Measurements from ENCODE around the gene PCDH19. TPM values are rescaled to one million over a fixed set of nuclear protein-coding genes. Genes with fewer than 3 reads are reported as not detected.

The PCDH19 gene
- total RNA-seq, 1 donor from 2014 or later: 0.52 TPM

- DNase-seq (ENCODE audit: low read depth): no peak
- TF ChIP-seq, protein P1, sequence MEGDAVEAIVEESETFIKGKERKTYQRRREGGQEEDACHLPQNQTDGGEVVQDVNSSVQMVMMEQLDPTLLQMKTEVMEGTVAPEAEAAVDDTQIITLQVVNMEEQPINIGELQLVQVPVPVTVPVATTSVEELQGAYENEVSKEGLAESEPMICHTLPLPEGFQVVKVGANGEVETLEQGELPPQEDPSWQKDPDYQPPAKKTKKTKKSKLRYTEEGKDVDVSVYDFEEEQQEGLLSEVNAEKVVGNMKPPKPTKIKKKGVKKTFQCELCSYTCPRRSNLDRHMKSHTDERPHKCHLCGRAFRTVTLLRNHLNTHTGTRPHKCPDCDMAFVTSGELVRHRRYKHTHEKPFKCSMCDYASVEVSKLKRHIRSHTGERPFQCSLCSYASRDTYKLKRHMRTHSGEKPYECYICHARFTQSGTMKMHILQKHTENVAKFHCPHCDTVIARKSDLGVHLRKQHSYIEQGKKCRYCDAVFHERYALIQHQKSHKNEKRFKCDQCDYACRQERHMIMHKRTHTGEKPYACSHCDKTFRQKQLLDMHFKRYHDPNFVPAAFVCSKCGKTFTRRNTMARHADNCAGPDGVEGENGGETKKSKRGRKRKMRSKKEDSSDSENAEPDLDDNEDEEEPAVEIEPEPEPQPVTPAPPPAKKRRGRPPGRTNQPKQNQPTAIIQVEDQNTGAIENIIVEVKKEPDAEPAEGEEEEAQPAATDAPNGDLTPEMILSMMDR (conservative IDR thresholded peaks at IDR 0.05; ENCODE audit: low read depth, low read length): no peak
- H3K4me3 ChIP-seq (ENCODE audit: low read depth, low read length): no peak overlapping the region
These were observed 25.7 kb upstream of the PCDH19 start for GRCh38 chrX:100435726-100436125.

GRCh38 chrX:100424012-100424411 lies 13.9 kb upstream of the PCDH19 start:
- no peak overlapping the region for H3K4me3 ChIP-seq (ENCODE audit: low read depth, low read length)
- DNase-seq (ENCODE audit: low read depth): no peak
- TF ChIP-seq, protein P1 (conservative IDR thresholded peaks at IDR 0.05; ENCODE audit: low read depth, low read length): peak; percentile 50

GRCh38 chrX:100418556-100418955 lies 8.5 kb upstream of the PCDH19 start:
- TF ChIP-seq, protein P1 (conservative IDR thresholded peaks at IDR 0.05; ENCODE audit: low read depth, low read length): no peak
- no peak for DNase-seq (ENCODE audit: low read depth)
- no peak overlapping the region for H3K4me3 ChIP-seq (ENCODE audit: low read depth, low read length)

DNA sequence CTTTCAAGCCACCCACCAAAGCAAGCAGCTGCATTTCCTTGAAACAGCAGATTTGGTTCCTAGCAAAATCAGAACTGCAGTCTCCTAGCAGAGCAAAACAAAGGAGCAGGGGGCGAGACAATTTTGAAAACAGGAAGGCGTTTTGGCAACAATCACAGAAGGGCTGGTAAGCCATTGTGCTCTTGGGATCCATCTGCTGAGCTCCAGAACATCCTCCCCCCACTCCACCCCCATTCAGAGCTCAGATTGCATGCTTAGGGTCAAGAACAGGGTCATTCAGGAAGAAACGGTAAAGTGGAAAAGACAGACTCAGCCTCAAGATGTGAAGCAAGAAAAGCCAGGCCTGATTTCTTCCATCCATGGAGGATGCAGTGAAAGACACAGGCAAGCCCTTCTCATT lies 7.6 kb upstream of the PCDH19 start:
- DNase-seq (ENCODE audit: low read depth): no peak
- no peak overlapping the region for H3K4me3 ChIP-seq (ENCODE audit: low read depth, low read length)
- TF ChIP-seq, protein P1 (conservative IDR thresholded peaks at IDR 0.05; ENCODE audit: low read depth, low read length): no peak

DNA sequence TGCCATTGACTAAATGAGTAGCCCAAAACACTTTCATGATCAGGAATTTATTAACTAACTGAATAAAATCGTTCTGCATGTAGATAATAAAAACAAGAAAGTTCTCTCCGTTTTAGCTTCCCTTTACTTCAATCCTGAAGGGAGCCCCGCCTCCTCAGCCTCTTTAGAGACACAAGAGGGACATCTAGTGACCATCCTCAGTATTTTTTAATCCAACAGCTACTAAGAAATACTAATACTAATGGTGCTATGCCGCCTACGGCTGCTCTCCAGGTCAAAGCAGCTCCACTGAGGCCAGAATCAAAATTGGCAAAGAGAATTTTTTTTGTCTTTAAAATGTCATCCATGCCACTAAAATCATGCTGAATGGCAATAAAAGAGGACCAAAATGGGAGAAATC lies 3.2 kb upstream of the PCDH19 start:
- DNase-seq (ENCODE audit: low read depth): no peak
- no peak overlapping the region for H3K4me3 ChIP-seq (ENCODE audit: low read depth, low read length)
- TF ChIP-seq, protein P1 (conservative IDR thresholded peaks at IDR 0.05; ENCODE audit: low read depth, low read length): peak; percentile 52

DNA sequence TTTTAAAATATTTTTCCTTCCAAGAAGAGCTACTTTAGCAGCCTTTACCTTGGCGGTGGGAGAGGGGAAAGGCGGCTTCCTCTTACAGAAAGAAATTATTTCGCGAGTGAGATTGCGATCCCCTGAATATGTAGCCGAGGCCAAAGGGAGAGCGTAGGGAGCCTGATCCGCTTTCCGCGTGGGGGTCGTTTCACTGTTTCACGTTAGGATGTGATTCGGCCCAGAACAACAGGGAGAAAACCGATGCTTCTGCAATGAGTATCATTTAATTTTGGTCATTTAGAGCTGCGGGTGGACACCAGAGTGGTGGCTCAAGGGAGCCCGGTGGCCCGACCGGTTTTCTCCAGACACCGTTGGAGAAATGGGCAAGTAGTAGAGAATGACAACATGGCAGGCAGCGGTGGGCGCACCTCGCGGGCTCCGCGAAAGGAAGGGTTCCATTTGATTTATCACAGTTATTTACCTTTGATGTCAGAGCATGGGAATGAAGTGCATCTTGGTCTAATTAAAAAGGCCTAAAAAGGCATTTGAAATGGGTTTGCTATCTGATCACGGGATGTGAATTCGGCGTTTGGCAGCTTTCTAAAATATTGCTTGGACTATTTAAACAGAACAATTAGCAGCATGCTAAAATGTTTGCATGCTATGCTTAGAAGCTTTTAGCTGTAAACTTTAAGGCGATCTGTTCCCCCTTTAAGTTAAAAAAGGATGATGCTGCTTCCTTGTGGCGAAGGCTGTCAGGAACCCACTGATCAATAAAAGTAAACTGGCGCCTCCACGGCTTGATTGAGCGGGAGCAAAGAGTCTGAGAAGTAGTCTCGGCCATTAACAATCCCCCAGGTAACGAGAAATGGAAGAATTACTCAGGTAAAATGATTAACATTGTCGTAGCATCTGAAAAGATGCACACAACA lies 2.0 kb upstream of the PCDH19 start:
- DNase-seq (ENCODE audit: low read depth): no peak
- TF ChIP-seq, protein P1 (conservative IDR thresholded peaks at IDR 0.05; ENCODE audit: low read depth, low read length): no peak
- no peak overlapping the region for H3K4me3 ChIP-seq (ENCODE audit: low read depth, low read length)

Measured in epithelial cell of proximal tubule (primary cell).